Measurements from ENCODE around the gene PDE6H. TPM values are rescaled to one million over a fixed set of nuclear protein-coding genes. Genes with fewer than 3 reads are reported as not detected.

PDE6H gene
- polyA plus RNA-seq, 12 donors: not detected

DNA sequence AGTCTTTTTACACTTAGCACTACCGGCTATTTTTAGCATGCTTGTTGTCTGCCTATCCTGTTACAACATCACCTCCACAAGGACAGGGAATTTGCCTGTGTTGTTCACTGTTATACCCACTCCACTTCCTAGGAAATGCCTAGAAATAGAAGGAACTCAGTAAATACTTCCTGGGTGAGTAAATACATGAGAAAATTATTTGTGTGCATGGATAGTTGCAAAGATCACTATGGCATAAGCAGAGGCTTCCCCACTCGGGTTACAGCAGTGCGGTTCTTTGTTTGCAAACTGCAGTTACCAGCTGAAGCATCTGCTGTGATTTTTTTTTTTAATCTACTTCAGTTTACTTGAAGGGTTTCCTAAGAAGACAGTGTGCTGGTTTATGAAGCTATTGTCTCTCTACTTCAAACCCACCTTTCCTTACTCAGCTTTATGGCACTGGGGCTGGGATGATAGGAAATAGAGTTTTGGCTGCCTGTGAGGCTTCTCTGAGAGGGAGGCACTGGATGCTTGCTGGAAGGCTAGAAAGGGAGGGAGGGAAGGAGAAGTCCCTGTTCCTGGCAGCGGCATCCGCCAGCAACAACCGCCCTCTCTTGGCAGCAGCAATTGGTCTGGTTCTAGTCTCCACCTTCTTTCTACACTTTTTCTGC is 29.0 kb downstream of the PDE6H start:
- DNase-seq: peak; percentile 38

DNA sequence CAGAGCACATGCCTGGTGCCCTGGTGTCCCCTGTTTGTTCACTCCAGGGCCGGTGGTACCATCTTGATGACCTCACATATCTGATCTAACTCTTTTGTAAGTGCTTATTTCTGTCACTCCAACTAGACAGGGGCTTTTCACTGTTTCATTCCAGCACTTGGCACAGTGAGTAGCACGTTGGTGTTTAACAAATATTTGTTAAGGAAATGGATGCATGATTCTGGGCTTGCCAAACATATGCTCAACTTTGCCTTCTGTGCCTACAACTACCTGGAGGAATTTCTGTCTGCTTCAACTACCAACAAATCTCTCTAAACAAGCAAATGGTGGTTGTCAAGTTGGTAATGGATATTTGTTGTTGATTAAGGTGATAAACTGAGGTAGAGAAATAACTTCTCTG is 31.6 kb downstream of the PDE6H start:
- no peak for DNase-seq

DNA sequence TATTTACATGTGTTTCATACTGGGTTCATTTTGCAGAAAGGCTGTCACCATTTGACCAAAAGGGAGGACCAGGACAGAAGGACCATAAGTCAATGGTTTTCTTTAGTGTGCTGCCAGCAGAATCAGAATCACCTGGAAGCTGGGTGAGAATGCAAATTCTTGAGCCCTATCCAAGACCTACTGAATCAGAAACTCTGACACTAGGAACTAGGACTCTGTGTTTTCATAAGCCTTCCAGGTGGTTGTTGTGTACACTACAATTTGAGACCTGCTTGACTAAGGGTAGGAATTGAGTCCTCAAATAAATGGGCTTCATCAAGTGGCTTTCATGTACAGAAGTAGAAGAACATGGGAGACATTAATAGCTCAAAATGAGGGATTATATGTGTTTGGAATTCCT is 32.2 kb downstream of the PDE6H start:
- DNase-seq: no peak

DNA sequence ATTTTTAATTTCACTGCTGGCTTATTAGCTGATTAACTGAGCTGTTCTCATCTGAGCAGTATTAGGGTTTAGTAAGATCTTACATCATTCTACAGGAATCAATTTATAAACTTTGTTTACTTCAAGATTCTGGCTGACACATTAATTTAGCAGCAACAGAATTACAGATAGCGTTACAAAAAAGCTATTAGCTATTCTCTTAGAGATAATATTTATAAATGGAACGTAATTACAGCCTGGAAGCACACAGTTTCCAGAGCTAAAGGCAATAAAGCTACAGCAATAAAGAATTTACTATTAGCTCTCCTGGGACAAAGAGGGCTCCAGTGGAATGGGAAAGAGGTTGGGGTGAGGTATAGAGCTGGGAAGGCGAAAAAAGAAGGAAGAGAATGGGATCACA is 34.7 kb downstream of the PDE6H start:
- DNase-seq: no peak

DNA sequence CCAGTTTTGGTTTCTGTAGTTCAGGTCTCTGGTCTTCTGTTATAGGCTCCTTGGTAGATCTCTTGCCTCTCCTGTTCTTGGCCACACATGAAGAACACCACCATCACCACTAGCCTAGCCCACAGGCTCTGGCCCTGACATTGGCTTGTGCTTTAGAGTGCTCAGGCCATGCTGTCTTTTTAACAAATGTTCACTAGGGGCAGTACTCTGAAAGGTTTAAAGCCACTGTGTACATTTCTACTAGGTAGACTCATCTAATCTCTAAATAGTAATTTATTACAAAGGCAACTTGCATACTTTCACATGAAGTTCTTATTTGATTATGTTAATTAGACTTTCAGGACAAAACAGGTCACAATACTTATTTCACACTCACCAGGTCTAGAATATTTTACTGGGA is 38.3 kb downstream of the PDE6H start:
- no peak for DNase-seq

DNA sequence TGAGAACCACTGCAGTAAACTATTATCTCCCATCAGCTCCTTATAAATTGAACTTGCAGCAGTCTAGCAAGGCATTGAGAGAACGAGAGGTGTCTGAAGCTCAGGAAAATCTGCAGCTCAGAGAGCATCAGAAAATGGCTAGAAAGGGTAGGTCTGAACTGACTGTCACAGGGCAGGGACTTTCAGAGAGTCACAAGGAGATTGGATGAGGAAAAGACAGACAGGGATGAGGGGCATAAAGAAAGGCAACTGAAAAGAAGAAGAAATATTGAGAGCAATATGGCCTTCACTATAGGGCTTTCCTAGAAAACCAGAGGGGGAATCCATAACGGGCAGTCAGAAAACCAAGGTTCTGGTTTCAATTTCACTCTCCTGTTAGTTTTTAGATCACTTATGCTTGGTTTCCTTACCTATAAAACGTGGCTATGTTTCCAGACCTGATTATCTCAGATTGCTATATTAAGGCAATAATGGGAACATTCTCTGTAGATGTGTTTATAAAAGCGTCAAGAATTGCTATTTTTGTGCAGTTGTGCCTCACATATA is 40.9 kb downstream of the PDE6H start:
- no peak for DNase-seq

DNA sequence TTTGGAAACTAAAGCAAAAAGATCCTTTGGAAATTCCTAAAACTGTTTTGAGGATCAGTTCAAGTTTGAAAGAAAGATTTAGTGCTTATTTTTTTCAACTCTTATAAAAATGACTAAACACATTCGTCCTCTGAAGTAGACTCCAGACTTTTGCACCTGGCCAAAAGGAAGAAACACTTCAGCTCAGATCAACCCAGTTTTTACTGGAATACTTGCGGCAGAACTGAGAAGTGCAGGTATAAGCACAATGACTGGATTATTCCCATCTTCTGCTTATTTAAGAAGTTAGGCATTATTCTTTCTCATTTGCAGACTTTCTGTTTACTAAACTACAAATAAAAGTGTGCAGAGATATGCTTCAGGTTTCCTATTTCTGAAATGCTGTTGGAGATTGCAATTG is 41.9 kb downstream of the PDE6H start:
- DNase-seq: no peak

DNA sequence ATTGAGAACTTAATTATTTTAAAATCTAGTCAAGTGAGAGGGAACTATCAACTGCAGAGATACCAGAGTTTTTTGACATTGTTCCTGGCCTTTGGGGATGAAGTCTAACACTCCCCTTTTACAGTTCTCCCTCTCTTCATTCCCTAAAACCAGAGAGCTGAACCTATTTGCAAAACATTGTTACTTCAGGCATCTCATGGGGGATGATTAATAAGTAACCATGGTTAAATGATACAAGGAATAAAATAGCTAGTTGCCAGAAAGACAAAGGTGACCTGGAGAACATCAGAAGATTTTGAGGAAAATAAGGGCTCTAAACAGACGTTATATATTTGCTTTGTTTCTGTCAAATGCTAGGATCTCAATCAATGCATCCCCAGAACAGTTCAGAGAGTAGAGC is 42.3 kb downstream of the PDE6H start:
- no peak for DNase-seq

DNA sequence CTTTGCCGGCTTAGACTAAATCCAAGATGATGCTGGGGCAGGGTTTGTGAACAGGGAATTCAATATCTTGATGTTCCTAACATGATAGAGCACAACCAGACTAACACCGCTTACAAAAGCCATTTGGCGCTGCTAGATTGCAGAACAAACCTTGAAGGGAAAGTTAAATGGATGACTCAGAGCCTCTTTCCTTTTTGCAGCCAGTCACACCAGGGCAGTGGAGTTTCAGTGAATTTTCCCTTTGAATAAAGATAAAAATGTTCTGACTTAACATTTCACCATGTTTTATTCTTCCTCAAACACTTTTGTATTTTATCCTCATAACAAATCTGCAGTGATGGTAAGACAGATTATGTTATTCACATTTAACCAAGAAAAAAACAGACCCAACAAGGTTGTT is 47.3 kb downstream of the PDE6H start:
- DNase-seq: no peak

Other genes starting within 250 kb of the PDE6H start
- gene WBP11, start 169.6 kb upstream of the PDE6H start, polyA plus RNA-seq (ENCODE audit: insufficient read length in 12 of 12): 10 to 100 TPM in 11 of 12 donors, not detected in 1; 57.7 to 87.1 (median 67.1) TPM
- gene C12orf60, start 169.4 kb upstream of the PDE6H start, polyA plus RNA-seq (ENCODE audit: insufficient read length in 12 of 12): 1 to 10 TPM in 9 of 12 donors, under 1 TPM in 1, not detected in 2; 0.87 to 2.3 (median 1.3) TPM
- gene SMCO3, start 158.9 kb upstream of the PDE6H start, polyA plus RNA-seq (ENCODE audit: insufficient read length in 12 of 12): under 1 TPM in 9 of 12 donors, not detected in 3; 0.05 to 0.39 (median 0.20) TPM
- gene ART4, start 129.5 kb upstream of the PDE6H start, polyA plus RNA-seq (ENCODE audit: insufficient read length in 12 of 12): under 1 TPM in 8 of 12 donors, not detected in 4; 0.05 to 0.43 (median 0.30) TPM
- gene MGP, start 87.2 kb upstream of the PDE6H start, polyA plus RNA-seq (ENCODE audit: insufficient read length in 12 of 12): 100 to 1,000 TPM in 11 of 12 donors, not detected in 1; 117 to 441 (median 236) TPM
- 1 to 10 TPM in 1 of 12 donors, under 1 TPM in 9, not detected in 2; 0.18 to 1.7 (median 0.31) TPM for gene ERP27, start 34.5 kb upstream of the PDE6H start, polyA plus RNA-seq (ENCODE audit: insufficient read length in 12 of 12)
- gene ARHGDIB, start 11.4 kb upstream of the PDE6H start, polyA plus RNA-seq (ENCODE audit: insufficient read length in 12 of 12): 100 to 1,000 TPM in 1 of 12 donors, 10 to 100 TPM in 10, not detected in 1; 30.3 to 111 (median 39.5) TPM
- 1 to 10 TPM in 11 of 12 donors, not detected in 1; 4.0 to 8.7 (median 5.6) TPM for gene RERG, start 248.4 kb downstream of the PDE6H start, polyA plus RNA-seq (ENCODE audit: insufficient read length in 12 of 12)